Gastrocnemius medialis (tissue), 4 donors: ENCODE measurements around the gene TMEM117.

Experiments
- CTCF ChIP-seq, 5 experiments: fragments of 450-650 bp in 3 of 5; fragments of 200-600 bp in 2 of 5; sonication (generic) in 2 of 5; IDR thresholded peaks in 4 of 5; conservative IDR thresholded peaks in 1 of 5; 1 replicate in 4 of 5; 2 replicates in 1 of 5; pipeline ENCODE4 v1.5.1; 2016 to 2019; ENCODE audit warnings: antibody characterized with exemption in 5 of 5, mild to moderate bottlenecking in 3 of 5, moderate library complexity in 3 of 5
- POLR2A ChIP-seq, 2 donors: fragments of 450-650 bp; IDR thresholded peaks; one replicate each; pipeline ENCODE4 v1.6.1; 2017; ENCODE audit warnings: antibody characterized with exemption in 2 of 2, mild to moderate bottlenecking in 2 of 2, moderate library complexity in 2 of 2

- TF ChIP-seq CTCF (IDR thresholded peaks at IDR 0.05 in 4 of 5, conservative IDR thresholded peaks at IDR 0.05 in 1 of 5) (no peak), POLR2A (IDR thresholded peaks at IDR 0.05) (no peak)
These were observed 47.9 kb downstream of the TMEM117 start for GRCh38 chr12:43883748-43884147.
